ENCODE data around the gene SCGB3A2.
"Not testable (repeated sequence)": the region's sequence is repeated elsewhere in the genome, so short reads cannot be mapped to it uniquely, and the experiment has no call there.

DNA sequence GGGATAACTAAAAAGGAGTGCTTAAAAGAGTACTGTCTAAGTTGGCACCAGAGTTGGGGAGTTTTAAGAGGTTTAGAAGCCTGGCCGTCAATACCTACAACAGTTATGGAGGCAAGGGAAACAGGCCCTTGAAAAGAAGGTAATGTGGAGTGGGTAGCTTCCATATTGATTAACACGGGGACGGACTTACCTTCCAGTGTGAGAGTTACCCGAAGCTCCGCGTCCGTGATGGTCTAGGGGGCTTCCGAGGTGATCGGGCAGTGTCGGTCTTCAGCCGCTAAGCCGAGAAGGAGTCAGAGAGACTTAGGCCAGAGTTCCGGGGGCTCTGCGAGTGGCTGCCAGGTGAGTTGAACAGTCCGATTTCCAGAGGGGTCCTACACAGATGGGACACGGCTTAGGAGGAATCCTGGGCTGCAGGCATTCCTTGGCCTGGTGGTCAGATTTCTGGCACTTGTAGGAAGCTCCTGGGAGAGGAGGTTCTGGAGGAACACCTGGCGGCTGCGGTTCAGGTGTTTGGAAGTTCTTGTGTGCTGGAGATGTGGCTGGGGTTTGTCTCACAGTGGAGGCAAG lies 6.4 kb upstream of the SCGB3A2 start:
- TF ChIP-seq, protein P1, sequence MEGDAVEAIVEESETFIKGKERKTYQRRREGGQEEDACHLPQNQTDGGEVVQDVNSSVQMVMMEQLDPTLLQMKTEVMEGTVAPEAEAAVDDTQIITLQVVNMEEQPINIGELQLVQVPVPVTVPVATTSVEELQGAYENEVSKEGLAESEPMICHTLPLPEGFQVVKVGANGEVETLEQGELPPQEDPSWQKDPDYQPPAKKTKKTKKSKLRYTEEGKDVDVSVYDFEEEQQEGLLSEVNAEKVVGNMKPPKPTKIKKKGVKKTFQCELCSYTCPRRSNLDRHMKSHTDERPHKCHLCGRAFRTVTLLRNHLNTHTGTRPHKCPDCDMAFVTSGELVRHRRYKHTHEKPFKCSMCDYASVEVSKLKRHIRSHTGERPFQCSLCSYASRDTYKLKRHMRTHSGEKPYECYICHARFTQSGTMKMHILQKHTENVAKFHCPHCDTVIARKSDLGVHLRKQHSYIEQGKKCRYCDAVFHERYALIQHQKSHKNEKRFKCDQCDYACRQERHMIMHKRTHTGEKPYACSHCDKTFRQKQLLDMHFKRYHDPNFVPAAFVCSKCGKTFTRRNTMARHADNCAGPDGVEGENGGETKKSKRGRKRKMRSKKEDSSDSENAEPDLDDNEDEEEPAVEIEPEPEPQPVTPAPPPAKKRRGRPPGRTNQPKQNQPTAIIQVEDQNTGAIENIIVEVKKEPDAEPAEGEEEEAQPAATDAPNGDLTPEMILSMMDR (IDR thresholded peaks at IDR 0.05 in 8 of 11, conservative IDR thresholded peaks at IDR 0.05 in 3 of 11), result not testable (repeated sequence)
- TF ChIP-seq POLR2A, POLR2AphosphoS5 (IDR thresholded peaks at IDR 0.05): not testable (repeated sequence)
